HG03175 (cell line): ENCODE data around the gene VCL.
"Not testable (repeated sequence)": the region's sequence is repeated elsewhere in the genome, so short reads cannot be mapped to it uniquely, and the experiment has no call there.

Source experiments
- ATAC-seq: cut with Tn5 transposase; IDR thresholded peaks from one replicate; pipeline ENCODE4 v1.9.1; 2021; ENCODE audit warnings: mild to moderate bottlenecking, moderate library complexity; ENCODE audit not compliant: unreplicated experiment

VCL gene

DNA sequence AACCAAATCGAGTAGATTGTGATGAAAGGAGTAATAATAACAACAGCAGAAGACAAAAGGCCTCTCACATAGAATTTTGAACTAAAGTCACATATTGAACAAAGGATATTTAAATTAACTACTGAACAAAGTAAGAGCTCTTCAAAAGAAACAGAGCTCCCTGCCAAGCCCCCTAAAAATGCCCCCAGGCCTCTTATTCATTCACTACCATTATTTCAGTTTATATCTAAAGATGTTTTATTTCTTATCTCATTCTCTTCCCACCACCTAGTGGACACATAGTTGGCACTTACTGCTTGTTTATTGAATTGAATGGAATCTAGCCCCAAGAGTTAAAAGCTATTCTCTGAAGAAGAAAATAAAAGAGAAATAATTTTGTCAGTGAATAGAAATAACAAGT, 37.4 kb downstream of the VCL start:
- ATAC-seq = no peak

DNA sequence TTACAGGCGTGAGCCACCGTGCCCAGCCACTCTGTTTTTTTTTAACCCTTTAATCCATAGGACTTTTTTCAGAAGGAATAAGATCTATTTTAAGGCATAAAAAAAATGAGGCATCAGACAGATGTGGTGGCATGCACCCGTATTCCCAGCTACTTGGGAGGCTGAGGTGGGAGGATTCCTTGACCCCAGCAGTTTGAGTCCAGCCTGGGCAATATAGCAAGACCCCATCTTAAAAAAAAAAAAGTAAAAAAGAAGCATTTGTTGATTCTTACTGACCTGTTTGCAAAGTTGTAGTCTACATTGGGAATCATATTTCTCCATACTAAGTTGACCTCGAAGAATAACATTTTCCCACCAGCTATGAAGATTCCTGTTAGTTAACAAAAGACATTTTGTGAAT, 38.6 kb downstream of the VCL start:
- ATAC-seq = no peak

DNA sequence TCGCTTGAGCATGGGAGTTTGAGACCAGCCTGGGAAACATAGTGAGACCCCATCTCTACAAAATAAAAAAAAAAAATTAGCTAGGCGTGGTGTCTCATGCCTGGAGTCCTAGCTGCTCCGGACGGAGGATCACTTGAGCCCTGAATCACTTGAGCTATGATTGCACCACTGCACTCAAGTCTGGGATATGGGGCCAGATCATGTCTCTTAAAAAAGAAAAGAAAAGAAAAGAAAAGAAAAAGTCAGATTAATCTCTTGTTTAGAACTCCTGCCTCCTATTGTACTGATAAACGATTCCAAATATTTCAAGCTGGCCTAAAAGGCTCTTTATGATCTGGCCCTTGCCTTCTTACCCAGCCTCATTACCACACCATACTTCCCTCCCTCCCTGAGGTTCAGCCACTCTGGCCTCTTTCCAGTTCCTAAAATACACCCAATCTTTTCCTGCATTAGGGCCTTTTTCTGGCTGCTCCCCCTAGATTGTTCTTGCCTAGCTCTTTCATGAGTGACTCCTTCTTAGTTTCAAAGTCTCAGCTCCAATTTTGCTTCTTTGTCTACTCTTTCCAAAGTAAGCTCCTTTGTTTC, 41.7 kb downstream of the VCL start:
- no peak for ATAC-seq

DNA sequence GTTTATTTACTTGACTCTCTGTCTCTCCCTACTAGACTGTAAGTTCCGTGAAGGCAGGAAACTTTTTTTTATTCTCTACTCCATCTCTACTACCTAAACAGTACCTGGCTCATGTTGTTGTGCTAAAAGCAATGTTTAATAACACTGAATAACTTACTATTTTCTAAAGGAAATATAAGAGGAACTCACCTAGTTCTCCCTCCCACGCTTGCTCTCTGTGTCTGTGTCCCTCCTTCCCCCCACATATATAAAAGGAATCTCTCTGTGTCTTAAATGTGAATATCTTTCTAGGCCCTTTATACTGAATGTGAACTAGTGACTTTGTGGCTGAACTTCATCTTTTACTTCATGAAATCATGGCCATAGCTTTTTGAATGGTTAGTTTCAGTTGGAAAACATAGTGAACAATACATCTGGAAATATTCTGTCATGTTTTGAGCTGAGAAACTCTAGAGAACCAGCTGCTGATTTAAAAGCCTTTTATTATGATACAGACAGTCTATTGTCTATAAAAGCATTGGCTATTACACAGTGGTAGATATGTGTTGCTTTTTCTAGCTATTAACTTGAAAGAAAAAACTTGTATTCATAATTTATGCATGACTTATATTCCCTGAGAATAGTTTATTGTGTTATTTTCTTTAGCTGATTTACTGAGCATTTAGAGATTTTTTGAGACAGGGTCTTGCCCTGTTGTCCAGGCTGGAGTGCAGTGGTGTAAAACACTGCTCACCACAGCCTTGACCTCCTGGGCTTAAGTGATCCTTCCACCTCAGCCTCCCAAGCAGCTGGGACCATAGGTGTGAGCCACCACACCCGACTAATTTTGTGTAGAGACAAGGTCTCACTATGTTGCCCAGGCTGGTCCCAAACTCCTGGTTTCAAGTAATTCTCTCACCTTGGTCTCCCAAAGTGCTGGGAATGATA, 42.5 kb downstream of the VCL start:
- no peak for ATAC-seq

DNA sequence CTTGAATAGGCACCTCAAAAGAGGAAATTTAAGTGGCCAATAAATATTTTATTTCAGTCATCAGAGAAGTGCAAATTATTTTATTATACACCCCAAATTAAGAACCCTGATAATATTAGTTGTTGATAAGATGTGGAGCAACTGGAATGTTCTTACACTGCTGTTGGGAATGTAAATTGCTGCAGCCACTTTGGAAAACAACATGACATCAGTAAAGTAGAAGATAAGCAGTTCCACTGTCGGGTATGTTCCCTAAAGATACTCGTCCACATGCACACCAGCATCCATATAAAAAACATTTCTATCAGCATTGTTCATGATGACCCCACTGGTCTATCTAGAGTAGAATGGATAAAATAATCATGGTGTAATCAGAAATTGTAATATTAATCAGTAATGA, 46.5 kb downstream of the VCL start:
- no peak for ATAC-seq

DNA sequence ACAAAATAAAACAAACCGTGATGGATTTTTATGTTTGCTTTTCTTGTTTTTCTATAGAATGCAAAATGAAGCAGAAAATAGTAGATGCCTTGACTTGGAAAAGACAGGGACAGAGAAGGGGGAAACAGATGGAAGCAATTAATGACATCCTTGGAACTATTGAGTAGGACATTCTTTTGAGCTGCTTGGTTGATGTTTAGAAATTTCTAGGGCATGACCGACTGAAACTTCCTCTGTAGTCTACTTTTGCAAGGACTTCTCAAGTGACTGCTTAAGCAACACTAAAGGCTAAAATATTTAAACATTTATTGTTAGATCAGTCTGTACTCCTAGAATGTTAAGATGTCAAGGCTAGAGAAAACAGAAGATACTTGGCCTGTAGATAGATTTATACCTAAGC, 49.4 kb downstream of the VCL start:
- no peak for ATAC-seq

DNA sequence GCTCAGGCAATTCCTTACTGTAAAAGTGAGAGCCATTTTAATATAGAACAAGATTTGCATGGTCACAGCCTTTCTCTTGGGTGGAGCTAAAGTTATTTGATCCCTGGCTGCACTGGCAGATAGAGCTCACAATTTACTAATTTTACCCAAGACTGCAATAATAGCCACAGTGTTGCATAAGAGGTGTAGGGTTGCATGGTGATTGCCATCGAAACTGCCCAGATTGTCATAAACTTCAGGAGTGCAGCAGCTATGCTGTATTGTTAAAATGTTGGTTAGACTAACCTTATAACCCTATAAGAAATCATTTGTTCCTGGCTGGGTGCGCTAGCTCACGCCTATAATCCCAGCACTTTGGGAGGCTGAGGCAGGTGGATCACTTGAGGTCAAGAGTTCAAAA, 50.0 kb downstream of the VCL start:
- ATAC-seq = no peak

DNA sequence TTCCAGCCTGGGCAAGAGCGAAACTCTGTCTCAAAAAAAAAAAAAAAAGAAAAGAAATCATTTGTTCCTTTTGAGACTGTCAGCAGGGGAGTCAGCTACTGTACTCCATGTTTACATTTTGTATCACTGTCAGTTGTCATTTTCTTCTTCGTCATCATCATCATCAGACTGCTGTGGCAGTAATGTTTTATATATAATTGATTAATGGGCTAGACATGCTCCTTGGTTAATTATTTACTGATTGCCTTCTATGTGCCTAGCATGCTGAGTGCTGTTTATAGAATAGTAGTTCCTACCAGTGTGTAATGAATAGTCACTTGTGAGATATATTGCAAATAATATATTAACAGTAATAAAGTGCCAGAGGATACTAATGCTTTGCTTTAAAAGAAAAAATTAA, 50.5 kb downstream of the VCL start:
- ATAC-seq = no peak

DNA sequence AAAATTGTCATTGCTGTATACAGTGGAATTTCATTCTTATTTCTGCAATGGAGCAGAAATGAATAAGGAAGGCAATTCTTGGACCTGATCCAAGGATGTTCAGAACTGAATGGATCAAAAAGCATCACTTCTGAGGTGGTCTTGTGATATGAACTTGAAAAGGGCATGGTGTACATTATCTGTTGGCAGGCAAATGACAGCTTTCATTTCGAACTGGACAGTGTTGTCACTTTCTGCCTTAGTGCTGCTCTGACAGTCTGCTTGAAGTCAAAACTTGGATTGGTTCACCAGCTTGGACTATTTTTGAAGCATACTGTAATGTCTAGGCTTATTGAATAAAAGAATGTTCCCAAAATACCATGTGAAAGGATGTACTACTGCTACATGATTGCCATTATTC, 52.0 kb downstream of the VCL start:
- ATAC-seq = no peak

DNA sequence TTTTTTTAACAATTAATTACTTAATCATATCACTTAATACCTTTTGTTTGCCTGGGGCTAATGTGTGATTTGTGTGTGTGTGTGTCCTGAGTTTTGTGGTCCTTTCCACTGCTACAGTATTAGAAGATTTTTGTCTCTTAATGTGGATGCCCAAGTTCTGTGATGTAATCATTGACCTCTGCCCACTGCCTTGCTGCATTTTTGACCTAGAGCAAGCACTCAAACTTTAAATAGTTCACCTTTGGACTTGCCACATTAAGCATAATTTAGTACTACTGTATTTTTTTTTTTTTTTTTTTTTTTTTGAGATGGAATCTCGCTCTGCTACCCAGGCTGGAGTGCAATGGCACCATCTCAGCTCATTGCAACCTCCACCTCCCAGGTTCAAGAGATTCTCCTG, 52.7 kb downstream of the VCL start:
- ATAC-seq = no peak

DNA sequence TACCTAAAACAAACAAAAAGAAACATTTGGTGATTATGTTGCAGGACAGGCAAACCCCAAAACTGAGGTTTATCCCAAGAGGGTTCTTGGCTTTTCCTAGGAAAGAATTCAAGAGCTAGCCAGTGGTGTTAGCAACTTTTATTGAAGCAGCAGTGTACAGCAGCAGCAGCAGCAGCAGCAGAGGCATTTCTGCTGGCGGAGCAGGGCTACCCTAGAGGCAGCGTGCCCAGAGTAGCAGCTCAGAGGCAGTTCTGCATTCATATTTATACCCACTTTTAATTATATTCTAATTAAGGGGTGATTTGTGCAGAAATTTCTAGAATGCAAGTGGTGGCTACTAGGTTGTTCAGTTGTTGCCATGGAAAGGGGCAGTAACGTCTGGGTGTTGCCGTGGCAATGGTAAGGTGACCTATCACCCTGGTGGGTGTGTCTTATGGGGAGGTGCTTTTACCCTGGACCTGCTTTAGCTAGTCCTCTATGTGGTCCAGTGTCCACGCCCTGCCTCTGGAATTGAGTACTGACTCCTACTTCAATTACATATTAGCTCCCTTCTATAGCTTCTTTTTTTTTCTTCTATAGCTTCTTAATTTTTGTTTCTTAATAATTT, 53.9 kb downstream of the VCL start:
- no peak for ATAC-seq

DNA sequence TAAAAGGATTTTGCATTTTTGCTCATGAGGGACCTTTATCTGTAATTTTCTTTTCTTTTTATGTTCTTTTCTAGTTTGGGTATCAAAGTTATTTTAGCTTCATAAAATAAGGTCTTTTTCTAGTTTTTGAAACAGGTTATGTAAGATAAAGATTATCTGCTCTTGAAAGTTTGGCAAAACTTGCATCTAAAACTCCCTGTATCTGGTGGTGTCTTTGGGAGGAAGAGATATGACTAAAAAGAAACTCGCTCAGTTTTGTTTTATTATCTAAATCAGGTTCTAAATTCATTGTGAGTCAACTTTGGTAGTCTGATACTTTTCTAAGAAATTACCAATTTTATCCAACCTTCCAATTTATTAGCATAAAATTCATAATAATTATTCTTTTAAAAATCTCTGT, 55.1 kb downstream of the VCL start:
- no peak for ATAC-seq

DNA sequence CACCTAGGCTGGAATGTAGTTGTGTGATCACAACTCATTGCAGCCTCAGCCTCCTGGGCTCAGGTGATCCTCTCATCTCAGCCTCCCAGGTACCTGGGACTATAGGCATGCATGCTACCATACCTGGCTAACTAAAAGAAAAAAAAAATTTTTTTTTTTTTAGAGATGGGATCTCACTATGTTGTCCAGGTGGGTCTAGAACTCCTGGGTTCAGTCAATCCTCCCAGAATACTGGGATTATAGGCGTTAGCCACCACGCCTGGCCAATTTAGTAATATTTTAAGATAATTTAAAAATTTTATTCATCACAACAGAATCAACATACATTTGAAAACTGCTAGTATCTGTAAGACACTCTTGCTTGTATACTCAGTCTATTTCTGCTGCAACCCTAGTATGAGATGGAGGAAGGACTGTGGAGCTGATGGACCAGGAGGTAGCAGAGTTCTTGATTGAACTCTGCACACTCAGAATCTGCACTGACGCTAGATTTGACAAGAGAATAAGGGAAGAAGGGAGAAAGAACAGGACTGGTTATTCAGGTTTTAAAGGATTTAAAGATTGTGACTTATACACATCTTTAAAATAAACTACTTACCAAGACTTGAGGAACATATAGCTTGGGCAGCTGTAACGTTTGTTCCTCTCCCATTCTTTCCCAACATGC, 57.6 kb downstream of the VCL start:
- ATAC-seq = no peak

DNA sequence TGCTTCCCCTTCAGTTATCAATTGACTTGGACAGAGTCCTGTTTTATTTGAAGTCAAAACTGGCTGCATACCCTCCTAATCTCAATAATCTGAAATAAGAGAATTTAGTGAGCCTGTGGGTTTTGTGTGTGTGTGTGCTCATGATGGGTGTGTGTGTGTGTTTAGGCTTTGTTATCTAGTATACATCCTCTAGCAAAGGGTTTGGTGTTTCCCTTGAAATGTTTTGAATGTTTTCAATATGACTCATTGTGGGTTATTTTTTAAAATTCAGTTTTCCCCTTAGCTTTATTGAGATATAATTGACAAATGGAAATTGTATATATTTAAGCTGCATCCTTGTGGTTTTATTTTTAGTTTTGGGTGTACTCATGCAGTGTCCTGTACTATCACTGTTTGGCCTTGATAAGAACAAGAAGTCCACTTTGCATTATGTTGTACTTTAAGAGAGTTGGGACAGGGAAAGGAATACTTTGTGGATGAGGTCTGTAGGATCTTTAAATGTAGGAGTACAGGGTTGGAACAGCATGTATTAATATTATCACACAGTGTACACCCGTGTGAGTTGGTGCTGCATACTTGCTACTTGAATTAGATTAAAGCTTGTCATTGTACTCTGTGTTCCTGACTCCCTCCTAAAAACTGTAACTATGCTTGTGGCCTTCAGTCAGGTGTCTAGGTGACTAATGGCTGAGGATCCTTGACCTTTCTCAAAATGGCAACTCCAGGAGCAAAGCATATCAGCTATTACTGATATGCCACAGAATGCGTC, 58.3 kb downstream of the VCL start:
- ATAC-seq = no peak

DNA sequence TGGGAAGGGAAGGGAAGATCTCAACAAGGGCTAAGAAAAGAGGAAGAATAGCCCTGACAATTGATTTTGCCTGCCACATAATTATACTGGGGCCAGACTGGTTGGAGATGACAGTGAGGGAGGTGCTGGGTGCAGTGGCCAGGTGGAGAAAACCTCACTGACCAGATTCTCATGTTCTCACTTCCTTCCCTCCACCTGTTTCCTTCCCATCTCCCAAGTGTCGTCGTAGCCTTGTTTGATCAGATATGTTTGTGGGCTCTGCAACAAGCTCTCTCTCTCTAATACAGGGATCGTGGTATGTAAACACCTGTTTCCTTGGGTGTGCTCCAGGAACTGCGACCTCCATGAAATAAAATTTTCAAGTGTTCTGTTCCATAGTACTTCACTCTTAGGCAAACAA, 60.2 kb downstream of the VCL start:
- ATAC-seq = no peak

DNA sequence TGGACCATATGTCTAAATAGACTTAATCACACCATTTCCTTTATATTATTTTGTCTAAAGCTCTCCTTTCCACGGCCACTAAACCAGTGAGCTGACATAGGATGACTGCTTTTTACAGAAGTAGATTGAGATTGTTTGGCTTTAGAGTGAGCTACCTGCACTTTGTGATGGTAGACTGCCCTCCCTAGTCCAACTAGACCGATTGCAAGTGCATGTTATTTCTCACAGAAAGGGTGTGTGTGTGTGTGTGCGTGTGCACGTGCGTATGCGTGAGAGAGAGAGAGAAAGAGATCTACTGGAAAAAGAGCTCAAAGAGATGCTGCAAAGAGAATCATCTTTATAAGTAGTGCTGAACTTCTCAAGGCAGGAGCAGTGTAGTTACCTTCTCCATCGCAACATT, 60.7 kb downstream of the VCL start:
- ATAC-seq = no peak

DNA sequence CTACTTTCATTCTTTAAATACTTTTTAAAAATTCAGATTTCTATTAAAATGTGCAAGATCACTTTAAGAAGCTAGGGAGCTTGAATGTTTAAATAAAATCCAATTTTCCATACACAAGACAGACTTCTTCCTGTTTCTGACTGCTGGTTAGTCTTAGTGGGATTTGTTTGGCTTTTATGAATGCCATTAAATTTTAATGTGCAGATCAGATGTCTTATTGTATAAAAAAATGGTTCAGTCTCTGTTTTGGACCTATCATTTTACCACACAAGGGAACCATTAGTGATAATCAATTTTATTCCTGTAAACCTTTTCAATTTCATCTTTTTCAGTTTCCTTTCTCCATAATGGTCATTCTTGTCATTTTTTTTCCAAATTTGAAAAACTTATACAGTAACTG, 63.2 kb downstream of the VCL start:
- no peak for ATAC-seq

DNA sequence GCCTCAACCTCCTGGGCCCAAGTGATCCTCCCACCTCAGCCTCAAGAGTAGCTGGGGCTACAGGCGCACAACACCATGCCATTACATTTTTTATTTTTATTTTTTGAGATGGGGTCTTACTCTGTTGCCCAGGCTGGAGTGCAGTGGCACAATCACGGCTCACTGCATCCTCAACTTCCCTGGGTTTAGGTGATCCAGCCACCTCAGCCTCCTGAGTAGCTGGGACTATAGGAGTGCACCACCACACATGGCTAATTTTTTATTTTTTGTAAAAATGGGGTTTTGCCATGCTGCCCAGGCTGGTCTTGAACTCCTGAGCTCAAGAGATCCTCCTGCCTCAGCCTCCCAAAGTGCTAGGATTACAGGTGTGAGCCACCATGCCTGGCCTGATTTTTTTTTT, 64.1 kb downstream of the VCL start:
- ATAC-seq = not testable (repeated sequence)

DNA sequence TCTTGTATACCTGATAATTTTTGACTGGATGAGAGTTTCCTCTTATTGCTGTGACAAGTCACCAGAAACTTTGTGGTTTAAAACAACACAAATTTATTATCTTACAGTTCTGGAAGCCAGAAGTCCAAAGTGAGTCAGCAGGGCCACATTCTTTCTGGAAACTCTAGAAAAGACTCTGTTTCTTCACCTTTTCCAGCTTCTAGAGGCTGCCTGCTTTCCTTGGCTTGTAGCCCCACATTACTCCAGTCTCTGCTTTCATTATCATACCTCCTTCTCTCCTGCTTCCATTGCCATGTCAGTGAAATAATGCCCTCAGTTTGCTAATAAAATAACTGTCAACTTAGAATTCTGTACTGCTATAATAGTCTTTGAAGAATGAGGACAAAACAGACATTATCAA, 65.3 kb downstream of the VCL start:
- no peak for ATAC-seq

DNA sequence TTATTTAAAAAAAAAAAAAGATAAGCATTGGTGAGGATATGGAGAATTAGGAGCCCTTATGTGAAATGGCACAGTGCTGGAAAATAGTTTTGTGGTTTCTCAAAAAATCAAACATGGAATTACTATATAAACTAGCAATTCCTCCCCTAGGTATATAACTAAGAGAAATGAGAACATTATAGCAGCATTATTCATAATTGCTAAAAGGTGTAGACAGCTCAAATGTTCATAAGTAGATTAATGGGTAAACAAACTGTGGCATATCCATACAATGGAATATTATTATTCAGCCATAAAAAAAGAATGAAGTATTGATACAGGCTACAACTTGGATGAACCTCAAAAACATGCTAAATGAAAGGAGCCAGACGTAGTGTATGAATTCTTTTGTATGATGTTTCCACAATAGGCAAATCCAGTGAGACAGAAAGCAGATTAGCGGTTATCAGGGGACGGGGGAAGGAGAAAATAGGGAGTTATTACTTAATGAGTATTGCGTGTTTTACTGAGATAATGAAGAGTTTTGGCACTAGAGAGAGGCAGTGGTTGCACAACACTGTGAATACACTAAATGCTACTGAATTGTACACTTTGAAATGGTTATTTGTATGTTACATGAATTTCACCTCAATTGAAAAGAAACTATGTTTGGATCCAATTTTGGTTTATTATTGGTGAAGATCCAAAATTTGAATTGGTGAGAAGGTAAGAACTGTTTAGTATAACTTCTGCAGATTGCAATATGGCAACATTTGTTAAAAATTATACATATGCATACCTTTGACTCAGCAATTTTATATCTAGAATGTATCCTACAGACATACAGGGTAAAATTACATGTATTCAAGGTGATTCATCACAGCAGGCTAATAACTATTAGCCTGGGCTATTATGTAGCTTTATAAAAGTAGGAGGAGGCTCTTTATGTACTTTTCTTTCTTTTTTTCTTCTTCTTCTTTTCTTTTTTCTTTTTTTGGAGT, 69.7 kb downstream of the VCL start:
- no peak for ATAC-seq
